H9 (cell line): ENCODE data around the gene TLCD3A. TPM values are rescaled to one million over a fixed set of nuclear protein-coding genes. Genes with fewer than 3 reads are reported as not detected.

Source experiments
- DNase-seq: peaks from one replicate; pipeline ENCODE4 v3.0.0-alpha.2; 2017
- H2AFZ ChIP-seq: one replicate; pipeline ENCODE4 v1.6.1; 2013; ENCODE audit warnings: mild to moderate bottlenecking, low read length, control low read depth, moderate library complexity
- H2AK5ac ChIP-seq: 2 replicates; pipeline ENCODE4 v1.6.1; 2013; ENCODE audit warnings: low read length, control low read depth, mixed read lengths; ENCODE audit not compliant: insufficient read length
- H2BK120ac ChIP-seq: one replicate; pipeline ENCODE4 v1.6.1; 2013; ENCODE audit warnings: low read depth, mild to moderate bottlenecking, low read length, control low read depth, inconsistent platforms; ENCODE audit not compliant: poor library complexity, severe bottlenecking
- H2BK12ac ChIP-seq: 2 replicates; pipeline ENCODE4 v1.6.1; 2013; ENCODE audit warnings: low read length, control low read depth, mixed read lengths, low read depth; ENCODE audit not compliant: insufficient read length
- H2BK15ac ChIP-seq: 2 replicates; pipeline ENCODE4 v1.6.1; 2013; ENCODE audit warnings: low read depth, low read length, control low read depth
- H2BK20ac ChIP-seq: one replicate; pipeline ENCODE4 v1.6.1; 2013; ENCODE audit warnings: low read depth, mild to moderate bottlenecking, low read length, control low read depth, inconsistent platforms; ENCODE audit not compliant: poor library complexity, severe bottlenecking
- H2BK5ac ChIP-seq: 2 replicates; pipeline ENCODE4 v1.6.1; 2013; ENCODE audit warnings: low read length, control low read depth, mixed read lengths; ENCODE audit not compliant: insufficient read length
- H3K14ac ChIP-seq: 2 replicates; pipeline ENCODE4 v1.6.1; 2013; ENCODE audit warnings: low read length, control low read depth; ENCODE audit not compliant: insufficient read depth
- H3K18ac ChIP-seq: 2 replicates; pipeline ENCODE4 v1.6.1; 2013; ENCODE audit warnings: low read depth, mild to moderate bottlenecking, mixed read lengths, low read length, control low read depth; ENCODE audit not compliant: insufficient read length
- H3K23ac ChIP-seq: 2 replicates; pipeline ENCODE4 v1.6.1; 2013; ENCODE audit warnings: low read length, control low read depth, mixed read lengths, low read depth; ENCODE audit not compliant: insufficient read length
- H3K23me2 ChIP-seq: 2 replicates; pipeline ENCODE4 v1.6.1; 2013; ENCODE audit warnings: low read depth, mild to moderate bottlenecking, mixed read lengths, low read length, control low read depth; ENCODE audit not compliant: insufficient read length, poor library complexity, severe bottlenecking
- H3K27ac ChIP-seq: 2 replicates; pipeline ENCODE4 v1.5.1; 2013; ENCODE audit warnings: low read length, control low read depth, mixed read lengths, low read depth; ENCODE audit not compliant: insufficient read length
- H3K27me3 ChIP-seq: 2 replicates; pipeline ENCODE4 v1.6.1; 2013; ENCODE audit warnings: low read length, control low read depth, inconsistent platforms; ENCODE audit not compliant: insufficient read depth
- H3K4ac ChIP-seq: 2 replicates; pipeline ENCODE4 v1.6.1; 2013; ENCODE audit warnings: low read depth, mild to moderate bottlenecking, control low read depth, inconsistent platforms, low read length, moderate library complexity
- H3K4me1 ChIP-seq: 2 replicates; pipeline ENCODE4 v1.6.1; 2013; ENCODE audit warnings: low read length, control low read depth, inconsistent platforms; ENCODE audit not compliant: insufficient read depth
- H3K4me2 ChIP-seq: 2 replicates; pipeline ENCODE4 v1.6.1; 2013; ENCODE audit warnings: low read length, control low read depth, mixed read lengths; ENCODE audit not compliant: insufficient read length, insufficient read depth
- H3K56ac ChIP-seq: 2 replicates; pipeline ENCODE4 v1.6.1; 2013; ENCODE audit warnings: low read depth, mild to moderate bottlenecking, mixed read lengths, low read length, control low read depth; ENCODE audit not compliant: insufficient read length
- H3K79me1 ChIP-seq: 2 replicates; pipeline ENCODE4 v1.6.1; 2013; ENCODE audit warnings: low read depth, mild to moderate bottlenecking, moderate library complexity, low read length, control low read depth, inconsistent platforms; ENCODE audit not compliant: insufficient read depth, poor library complexity, severe bottlenecking
- H3K79me2 ChIP-seq: 2 replicates; pipeline ENCODE4 v1.6.1; 2013; ENCODE audit warnings: low read length, control low read depth, inconsistent platforms; ENCODE audit not compliant: insufficient read depth
- H3K9ac ChIP-seq: 2 replicates; pipeline ENCODE4 v1.6.1; 2013; ENCODE audit warnings: low read length, control low read depth, mixed read lengths; ENCODE audit not compliant: insufficient read length; ENCODE audit errors: extremely low read depth
- H3K9me3 ChIP-seq: one replicate; pipeline ENCODE4 v1.6.1; 2013; ENCODE audit warnings: low read depth, low read length, inconsistent platforms; ENCODE audit not compliant: control insufficient read depth
- H3T11ph ChIP-seq: one replicate; pipeline ENCODE4 v1.6.1; 2013; ENCODE audit warnings: mild to moderate bottlenecking, low read length, control low read depth, inconsistent platforms
- H4K20me1 ChIP-seq: one replicate; pipeline ENCODE4 v1.6.1; 2013; ENCODE audit not compliant: control insufficient read depth, insufficient read length, insufficient read depth
- H4K5ac ChIP-seq: 2 replicates; pipeline ENCODE4 v1.6.1; 2013; ENCODE audit warnings: low read depth, mild to moderate bottlenecking, mixed read lengths, low read length, control low read depth; ENCODE audit not compliant: insufficient read length
- H4K8ac ChIP-seq: replicated peaks from 2 replicates; pipeline ENCODE4 v1.6.1; 2013; ENCODE audit warnings: low read length, control low read depth, mixed read lengths, low read depth; ENCODE audit not compliant: insufficient read length
- H4K91ac ChIP-seq: 2 replicates; pipeline ENCODE4 v1.6.1; 2013; ENCODE audit warnings: low read depth, mild to moderate bottlenecking, moderate library complexity, mixed read lengths, low read length, control low read depth; ENCODE audit not compliant: insufficient read length
- H3K27ac Mint-ChIP-seq, 3 experiments: 2 replicates in 2 of 3; 3 replicates in 1 of 3; pipeline ENCODE4 v1.8.0; 2020 to 2021; ENCODE audit warnings: mixed read lengths in 3 of 3, mild to moderate bottlenecking in 1 of 3, moderate library complexity in 1 of 3
- H3K27me3 Mint-ChIP-seq: 2 replicates; pipeline ENCODE4 v1.8.0; 2021; ENCODE audit warnings: low read depth, mild to moderate bottlenecking, moderate library complexity, mixed read lengths
- H3K36me3 Mint-ChIP-seq, 3 experiments: 2 replicates in 2 of 3; 3 replicates in 1 of 3; pipeline ENCODE4 v1.8.0; 2020 to 2021; ENCODE audit warnings: low read depth in 3 of 3, mixed read lengths in 3 of 3; ENCODE audit not compliant: insufficient read depth in 1 of 3
- H3K4me1 Mint-ChIP-seq, 2 experiments: 2 replicates each; pipeline ENCODE4 v1.8.0; 2020; ENCODE audit warnings: mixed read lengths in 2 of 2
- H3K4me3 Mint-ChIP-seq, 2 experiments: 2 replicates in 1 of 2; 3 replicates in 1 of 2; pipeline ENCODE4 v1.8.0; 2020 to 2021; ENCODE audit warnings: mild to moderate bottlenecking in 2 of 2, mixed read lengths in 2 of 2, moderate library complexity in 1 of 2
- H3K9me3 Mint-ChIP-seq, 2 experiments: 2 replicates in 1 of 2; 3 replicates in 1 of 2; pipeline ENCODE4 v1.8.0; 2020; ENCODE audit warnings: mild to moderate bottlenecking in 2 of 2, mixed read lengths in 2 of 2, moderate library complexity in 1 of 2
- CTCF ChIP-seq: fragments of 200-600 bp; sonication (generic); conservative IDR thresholded peaks from 3 replicates; pipeline ENCODE4 v1.8.0; 2021; ENCODE audit warnings: antibody characterized with exemption, mild to moderate bottlenecking
- WGBS: extraction: QIAGEN DNeasy Blood & Tissue Kit; methylation state at CpG from one replicate; pipeline ENCODE4 v1.1.7; 2013; ENCODE audit warnings: missing lambda C conversion rate, low lambda C conversion rate, mixed read lengths; ENCODE audit not compliant: insufficient read length; ENCODE audit errors: extremely low coverage; 5-methylcytosine and 5-hydroxymethylcytosine counted together
- total RNA-seq: library from RNA; stranded (reverse); gene quantifications from 2 replicates; pipeline ENCODE4 v1.2.1, GENCODE V29; 2021

Gene TLCD3A
- total RNA-seq, 1 experiment from 2014 or later: 29.6 TPM

GRCh38 chr17:704111-704864 is 28.1 kb upstream of the TLCD3A start:
- Histone ChIP-seq H3K9me3 (no peaks in the 10 kb centered on the region), H4K8ac (no peak overlapping the region), H2BK120ac (no peak overlapping the region), H3T11ph (no peak overlapping the region), H3K4me2 (no peak overlapping the region), H2AFZ (no peak overlapping the region), H2BK15ac (no peak overlapping the region), H3K27ac (no peak overlapping the region), H2BK5ac (no peak overlapping the region), H3K79me1 (no peaks in the 10 kb centered on the region), H3K23ac (no peak overlapping the region), H2AK5ac (no peak overlapping the region), H2BK12ac (no peak overlapping the region), H3K4ac (no peak overlapping the region), H4K91ac (no peak overlapping the region), H3K23me2 (no peaks in the 10 kb centered on the region), H4K20me1 (no peaks in the 10 kb centered on the region), H3K18ac (no peak overlapping the region), H3K56ac (no peak overlapping the region), H3K4me1 (no peaks in the 10 kb centered on the region), H3K14ac (no peak overlapping the region), H3K79me2 (peaks cover 2% of the 10 kb centered on the region; the same call in 1 of the 2 replicates), H4K5ac (no peak overlapping the region), H3K27me3 (no peaks in the 10 kb centered on the region), H2BK20ac (no peak overlapping the region), H3K9ac (no peak overlapping the region)
- Mint-ChIP-seq H3K36me3 (peaks cover 4 to 25% (median 19%) of the 10 kb centered on the region in 3 experiments; a peak in 6 of 7 replicates), H3K4me3 (no peak overlapping the region), H3K4me1 (no peaks in the 10 kb centered on the region), H3K9me3 (no peaks in the 10 kb centered on the region), H3K27ac (peak overlapping the region in 1 of 3 experiments; percentile 3; a peak in 1 of 7 replicates), H3K27me3 (no peaks in the 10 kb centered on the region)
- WGBS: no CpG with 5 or more reads among the region's 4 CpGs
- no peak for DNase-seq
- no peak for TF ChIP-seq CTCF
